Rectal smooth muscle tissue (tissue), 1 donor: Measurements from ENCODE around the gene CTRB1.
"Not testable (repeated sequence)": the region's sequence is repeated elsewhere in the genome, so short reads cannot be mapped to it uniquely, and the experiment has no call there.

Source experiments
- H3K27ac ChIP-seq: one replicate; pipeline ENCODE4 v1.7.0; 2013; ENCODE audit warnings: low read depth, low read length, inconsistent platforms
- H3K27me3 ChIP-seq: one replicate; pipeline ENCODE4 v1.7.0; 2013; ENCODE audit warnings: low read length; ENCODE audit not compliant: control insufficient read depth, insufficient read depth
- H3K36me3 ChIP-seq: one replicate; pipeline ENCODE4 v1.7.0; 2013; ENCODE audit warnings: low read length; ENCODE audit not compliant: control insufficient read depth, insufficient read depth
- H3K4me1 ChIP-seq: one replicate; pipeline ENCODE4 v1.7.0; 2013; ENCODE audit warnings: low read length; ENCODE audit not compliant: control insufficient read depth, insufficient read depth
- H3K4me3 ChIP-seq: one replicate; pipeline ENCODE4 v1.7.0; 2013; ENCODE audit warnings: low read length
- H3K9ac ChIP-seq: one replicate; pipeline ENCODE4 v1.7.0; 2013; ENCODE audit warnings: low read length

The CTRB1 gene

GRCh38 chr16:75241412-75241811, 22.6 kb downstream of the CTRB1 start:
- Histone ChIP-seq H3K4me3 (no peak overlapping the region), H3K36me3 (peaks cover 16% of the 10 kb centered on the region), H3K27ac (no peak overlapping the region), H3K9ac (no peak overlapping the region), H3K4me1 (peaks cover 42% of the 10 kb centered on the region), H3K27me3 (no peaks in the 10 kb centered on the region)

GRCh38 chr16:75241955-75242354, 23.2 kb downstream of the CTRB1 start:
- no peak overlapping the region for H3K27ac ChIP-seq
- H3K9ac ChIP-seq = no peak overlapping the region
- peaks cover 43% of the 10 kb centered on the region for H3K4me1 ChIP-seq
- H3K27me3 ChIP-seq = no peaks in the 10 kb centered on the region
- peaks cover 16% of the 10 kb centered on the region for H3K36me3 ChIP-seq
- no peak overlapping the region for H3K4me3 ChIP-seq

- H3K27ac ChIP-seq, H3K4me3 ChIP-seq, H3K27me3 ChIP-seq, H3K9ac ChIP-seq: not testable (repeated sequence)
- peaks cover 45% of the 10 kb centered on the region for H3K4me1 ChIP-seq
- H3K36me3 ChIP-seq = peaks cover 16% of the 10 kb centered on the region
Measured at GRCh38 chr16:75242436-75243078, 23.8 kb downstream of the CTRB1 start.

- Histone ChIP-seq H3K9ac (no peak overlapping the region), H3K36me3 (peaks cover 16% of the 10 kb centered on the region), H3K27me3 (no peaks in the 10 kb centered on the region), H3K4me3 (no peak overlapping the region), H3K27ac (peak overlapping the region; percentile 11), H3K4me1 (peaks cover 38% of the 10 kb centered on the region)
Measured at GRCh38 chr16:75243667-75244224, 25.0 kb downstream of the CTRB1 start.

GRCh38 chr16:75244225-75244809, 25.5 kb downstream of the CTRB1 start:
- Histone ChIP-seq H3K9ac (no peak overlapping the region), H3K27ac (peak overlapping the region; percentile 93), H3K4me1 (peaks cover 35% of the 10 kb centered on the region), H3K27me3 (no peaks in the 10 kb centered on the region), H3K4me3 (no peak overlapping the region), H3K36me3 (peaks cover 16% of the 10 kb centered on the region)

- H3K27me3 ChIP-seq = no peaks in the 10 kb centered on the region
- peaks cover 29% of the 10 kb centered on the region for H3K4me1 ChIP-seq
- H3K36me3 ChIP-seq = peaks cover 16% of the 10 kb centered on the region
- H3K4me3 ChIP-seq = no peak overlapping the region
- no peak overlapping the region for H3K9ac ChIP-seq
- peak overlapping the region; percentile 93 for H3K27ac ChIP-seq
Measured at GRCh38 chr16:75244844-75245758, 26.3 kb downstream of the CTRB1 start.

GRCh38 chr16:75246504-75247205, 27.9 kb downstream of the CTRB1 start:
- Histone ChIP-seq H3K4me3 (no peak overlapping the region), H3K27me3 (no peaks in the 10 kb centered on the region), H3K9ac (no peak overlapping the region)

GRCh38 chr16:75247249-75247648, 28.5 kb downstream of the CTRB1 start:
- H3K27ac ChIP-seq = no peak overlapping the region
- H3K27me3 ChIP-seq = no peaks in the 10 kb centered on the region
- no peak overlapping the region for H3K9ac ChIP-seq
- H3K4me1 ChIP-seq = peaks cover 36% of the 10 kb centered on the region
- H3K4me3 ChIP-seq = no peak overlapping the region
- H3K36me3 ChIP-seq = peaks cover 3% of the 10 kb centered on the region

More at GRCh38 chr16:75246504-75247205, 27.9 kb downstream of the CTRB1 start:
- Histone ChIP-seq H3K27ac (peak overlapping the region; percentile 93), H3K4me1 (peaks cover 31% of the 10 kb centered on the region), H3K36me3 (peaks cover 8% of the 10 kb centered on the region)

- Histone ChIP-seq H3K27ac (no peak overlapping the region), H3K4me1 (peaks cover 44% of the 10 kb centered on the region), H3K36me3 (no peaks in the 10 kb centered on the region), H3K9ac (no peak overlapping the region), H3K4me3 (no peak overlapping the region), H3K27me3 (no peaks in the 10 kb centered on the region)
Measured at GRCh38 chr16:75248142-75248535, 29.4 kb downstream of the CTRB1 start.

- peaks cover 49% of the 10 kb centered on the region for H3K4me1 ChIP-seq
- H3K4me3 ChIP-seq = no peak overlapping the region
Measured at GRCh38 chr16:75248536-75249380, 30.0 kb downstream of the CTRB1 start.

GRCh38 chr16:75249441-75249840, 30.7 kb downstream of the CTRB1 start:
- no peaks in the 10 kb centered on the region for H3K36me3 ChIP-seq
- H3K4me3 ChIP-seq = peak overlapping the region; percentile 68
- H3K27me3 ChIP-seq = no peaks in the 10 kb centered on the region
- H3K27ac ChIP-seq = no peak overlapping the region
- H3K4me1 ChIP-seq = peaks cover 47% of the 10 kb centered on the region
- H3K9ac ChIP-seq = peak overlapping the region; percentile 35

More at GRCh38 chr16:75248536-75249380, 30.0 kb downstream of the CTRB1 start:
- H3K27ac ChIP-seq = no peak overlapping the region
- no peaks in the 10 kb centered on the region for H3K36me3 ChIP-seq
- H3K9ac ChIP-seq = no peak overlapping the region
- H3K27me3 ChIP-seq = no peaks in the 10 kb centered on the region
